Measurements from ENCODE around the gene NARS2.
"Not testable (repeated sequence)": the region's sequence is repeated elsewhere in the genome, so short reads cannot be mapped to it uniquely, and the experiment has no call there.

Gene NARS2

GRCh38 chr11:78574386-78575381 lies at the start of gene NARS2:
TSS of gene NARS2 (minus strand) at chr11:78574864. CDS start at chr11:78574488, 376 bp downstream.
- DNase-seq: peak; percentile 97

GRCh38 chr11:78622666-78623065 lies 48.0 kb upstream of the NARS2 start:
- no peak for DNase-seq

GRCh38 chr11:78620159-78620558 lies 45.5 kb upstream of the NARS2 start:
- DNase-seq: no peak

GRCh38 chr11:78615724-78616123 lies 41.1 kb upstream of the NARS2 start:
- no peak for DNase-seq

GRCh38 chr11:78613378-78613813 lies 38.7 kb upstream of the NARS2 start:
- DNase-seq: no peak

- DNase-seq: no peak
Measured at GRCh38 chr11:78612721-78613377, 38.2 kb upstream of the NARS2 start.

- not testable (repeated sequence) for DNase-seq
Measured at GRCh38 chr11:78609321-78609720, 34.7 kb upstream of the NARS2 start.

GRCh38 chr11:78607696-78608095 lies 33.0 kb upstream of the NARS2 start:
- no peak for DNase-seq

- no peak for DNase-seq
Measured at GRCh38 chr11:78606667-78607066, 32.0 kb upstream of the NARS2 start.

- no peak for DNase-seq
Measured at GRCh38 chr11:78605296-78605695, 30.6 kb upstream of the NARS2 start.

GRCh38 chr11:78603792-78604191 lies 29.1 kb upstream of the NARS2 start:
- no peak for DNase-seq

GRCh38 chr11:78602771-78603170 lies 28.1 kb upstream of the NARS2 start:
- not testable (repeated sequence) for DNase-seq

- DNase-seq: not testable (repeated sequence)
Measured at GRCh38 chr11:78601066-78601465, 26.4 kb upstream of the NARS2 start.

GRCh38 chr11:78597579-78597978 lies 22.9 kb upstream of the NARS2 start:
- DNase-seq: not testable (repeated sequence)

- DNase-seq: no peak
Measured at GRCh38 chr11:78595436-78596130, 20.9 kb upstream of the NARS2 start.

- no peak for DNase-seq
Measured at GRCh38 chr11:78594814-78595213, 20.1 kb upstream of the NARS2 start.

- DNase-seq: no peak
Measured at GRCh38 chr11:78588517-78588916, 13.9 kb upstream of the NARS2 start.

- DNase-seq: no peak
Measured at GRCh38 chr11:78587446-78587845, 12.8 kb upstream of the NARS2 start.

- DNase-seq: no peak
Measured at GRCh38 chr11:78586452-78587046, 11.9 kb upstream of the NARS2 start.

GRCh38 chr11:78583889-78584288 lies 9.2 kb upstream of the NARS2 start:
- DNase-seq: no peak

GRCh38 chr11:78577495-78577894 lies 2.8 kb upstream of the NARS2 start:
- DNase-seq: no peak

- peak; percentile 44 for DNase-seq
Measured at GRCh38 chr11:78576549-78577097, 2.0 kb upstream of the NARS2 start.

- DNase-seq: no peak
Measured at GRCh38 chr11:78575478-78575877, 814 bp upstream of the NARS2 start.
